PC-9 (cell line): ENCODE data around the gene GGACT. TPM values are rescaled to one million over a fixed set of nuclear protein-coding genes. Genes with fewer than 3 reads are reported as not detected.

Source experiments
- BruUV-seq: library from RNA; stranded (reverse); fragments of 400-500 nt; replicated peaks from 2 replicates; lab custom pipeline; 2021; lab: Mats Ljungman, UMichigan
- CTCF ChIA-PET: fragments of 300-600 bp; sonication (Branson Sonifier 250); formaldehyde crosslinking; loops from one replicate; lab custom pipeline; 2022; ENCODE audit warnings: antibody characterized with exemption; lab: Charles Lee
- POLR2A ChIA-PET: fragments of 300-600 bp; sonication (Branson Sonifier 250); formaldehyde crosslinking; loops from one replicate; lab custom pipeline; 2022; ENCODE audit warnings: antibody characterized with exemption; ENCODE audit not compliant: unreplicated experiment; lab: Charles Lee
- DNase-seq, 2 experiments: peaks; one replicate each; pipeline versions ENCODE4 v3.0.0 to v3.0.0-alpha.2; 2015 to 2022; ENCODE audit warnings: mixed read lengths in 1 of 2
- H2AFZ ChIP-seq: fragments of 200-600 bp; sonication (generic); 2 replicates; pipeline ENCODE4 v1.8.1; 2017; ENCODE audit warnings: antibody characterized with exemption
- H3F3A ChIP-seq: fragments of 200-600 bp; sonication (generic); 2 replicates; pipeline ENCODE4 v1.8.1; 2017; ENCODE audit warnings: antibody characterized with exemption, mild to moderate bottlenecking, low read depth; ENCODE audit not compliant: insufficient read depth
- H3K27ac ChIP-seq: fragments of 200-600 bp; sonication (generic); 2 replicates; pipeline ENCODE4 v1.6.1; 2016; ENCODE audit warnings: mixed run types
- H3K27me3 ChIP-seq: fragments of 200-600 bp; sonication (generic); 2 replicates; pipeline ENCODE4 v1.6.1; 2016; ENCODE audit warnings: low read depth, mixed run types; ENCODE audit not compliant: insufficient read depth
- H3K36me3 ChIP-seq: fragments of 200-600 bp; sonication (generic); 2 replicates; pipeline ENCODE4 v1.6.1; 2016; ENCODE audit warnings: low read depth, mixed run types
- H3K4me1 ChIP-seq: fragments of 200-600 bp; sonication (generic); replicated peaks from 2 replicates; pipeline ENCODE4 v1.6.1; 2016; ENCODE audit warnings: mixed run types; ENCODE audit not compliant: insufficient read depth
- H3K4me2 ChIP-seq: fragments of 200-600 bp; sonication (generic); 2 replicates; pipeline ENCODE4 v1.6.1; 2017; ENCODE audit warnings: mixed run types
- H3K4me3 ChIP-seq: fragments of 200-600 bp; sonication (generic); 2 replicates; pipeline ENCODE4 v1.6.1; 2016; ENCODE audit warnings: mixed run types
- H3K79me2 ChIP-seq: fragments of 200-600 bp; sonication (generic); 2 replicates; pipeline ENCODE4 v1.6.1; 2017; ENCODE audit warnings: low read depth, mixed run types
- H3K9me2 ChIP-seq: fragments of 200-600 bp; sonication (generic); 2 replicates; pipeline ENCODE4 v1.8.1; 2017; ENCODE audit warnings: mild to moderate bottlenecking; ENCODE audit not compliant: insufficient read depth
- H3K9me3 ChIP-seq: fragments of 200-600 bp; sonication (generic); 2 replicates; pipeline ENCODE4 v1.8.1; 2016; ENCODE audit warnings: low read depth; ENCODE audit not compliant: insufficient read depth
- H4K20me1 ChIP-seq: fragments of 200-600 bp; sonication (generic); 2 replicates; pipeline ENCODE4 v1.8.1; 2017; ENCODE audit not compliant: insufficient read depth
- CTCF ChIP-seq: fragments of 200-600 bp; sonication (generic); conservative IDR thresholded peaks from 2 replicates; pipeline ENCODE4 v1.6.1; 2017; ENCODE audit warnings: mixed run types, antibody characterized with exemption, mild to moderate bottlenecking, moderate library complexity
- EZH2 ChIP-seq: fragments of 200-600 bp; sonication (generic); IDR thresholded peaks from 2 replicates; pipeline ENCODE4 v1.8.0; 2017; ENCODE audit warnings: antibody characterized with exemption, low read depth
- intact Hi-C: fragments of 100-400 bp; cut with micrococcal nuclease; formaldehyde crosslinking; loops from one replicate; pipeline ENCODE4 v1.10.0; 2022; ENCODE audit not compliant: unreplicated experiment
- total RNA-seq: library from RNA; stranded (reverse); gene quantifications from 2 replicates; pipeline ENCODE4 v1.2.3, GENCODE V29; 2021

The GGACT gene
- total RNA-seq, 1 experiment from 2014 or later = 4.9 TPM

DNA sequence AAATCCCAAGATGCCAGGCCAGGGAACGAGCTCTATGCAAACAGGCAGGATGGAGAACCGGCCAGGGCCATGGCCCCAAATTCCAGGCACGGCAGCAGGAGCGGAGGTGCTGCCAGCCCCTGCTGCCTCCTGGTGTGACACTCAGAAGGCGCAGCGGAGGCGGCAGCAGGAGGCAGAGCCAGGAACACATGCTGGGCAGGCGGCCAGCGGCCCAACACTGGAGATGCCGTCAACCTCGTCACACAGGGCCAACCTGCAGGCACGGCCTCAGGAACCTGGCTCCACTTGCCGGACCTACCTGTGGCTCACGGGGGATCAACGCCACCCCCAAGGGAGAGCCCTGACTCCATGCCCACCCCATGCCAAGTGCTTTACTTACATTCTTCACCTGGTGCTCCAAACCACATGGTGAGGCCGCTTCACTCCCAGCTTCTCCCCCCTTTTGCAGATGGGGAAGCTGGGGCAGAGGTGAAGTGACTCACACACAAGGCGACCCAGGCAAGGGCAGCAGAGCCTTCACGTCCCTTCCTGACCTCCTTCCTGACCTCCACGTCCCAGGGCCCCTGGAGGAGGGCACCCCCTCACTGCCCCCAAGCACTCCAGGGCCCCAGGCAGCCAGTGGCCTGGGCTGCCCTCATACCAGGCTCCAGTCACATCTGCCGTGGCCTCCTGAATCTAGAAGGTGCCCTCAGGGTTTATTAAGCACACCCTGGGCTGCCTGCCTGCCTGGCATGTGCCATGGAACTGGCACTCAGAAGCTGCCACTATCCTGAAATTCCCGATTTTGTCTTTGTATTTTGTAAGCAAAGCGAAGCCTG, 43.5 kb downstream of the GGACT start:
- Histone ChIP-seq H3K4me2 (no peak overlapping the region), H3K9me2 (no peaks in the 10 kb centered on the region), H3K9me3 (no peaks in the 10 kb centered on the region), H4K20me1 (no peaks in the 10 kb centered on the region), H3K4me1 (no peaks in the 10 kb centered on the region), H3K27me3 (no peaks in the 10 kb centered on the region), H3K27ac (no peak overlapping the region), H3K4me3 (no peak overlapping the region), H3K79me2 (no peaks in the 10 kb centered on the region), H3F3A (no peaks in the 10 kb centered on the region), H2AFZ (no peak overlapping the region), H3K36me3 (no peaks in the 10 kb centered on the region)
- ChIA-PET POLR2A (no interaction called here), CTCF (interaction anchor here (0.5 kb wide), 1 partner anchor 21 kb away, joined by 11 read pairs; no protein-coding TSS in a partner anchor)
- BruUV-seq = no TSS peak
- DNase-seq = no peak
- TF ChIP-seq CTCF (no peak), EZH2 (no peak)
- intact Hi-C loops = no loop called here

DNA sequence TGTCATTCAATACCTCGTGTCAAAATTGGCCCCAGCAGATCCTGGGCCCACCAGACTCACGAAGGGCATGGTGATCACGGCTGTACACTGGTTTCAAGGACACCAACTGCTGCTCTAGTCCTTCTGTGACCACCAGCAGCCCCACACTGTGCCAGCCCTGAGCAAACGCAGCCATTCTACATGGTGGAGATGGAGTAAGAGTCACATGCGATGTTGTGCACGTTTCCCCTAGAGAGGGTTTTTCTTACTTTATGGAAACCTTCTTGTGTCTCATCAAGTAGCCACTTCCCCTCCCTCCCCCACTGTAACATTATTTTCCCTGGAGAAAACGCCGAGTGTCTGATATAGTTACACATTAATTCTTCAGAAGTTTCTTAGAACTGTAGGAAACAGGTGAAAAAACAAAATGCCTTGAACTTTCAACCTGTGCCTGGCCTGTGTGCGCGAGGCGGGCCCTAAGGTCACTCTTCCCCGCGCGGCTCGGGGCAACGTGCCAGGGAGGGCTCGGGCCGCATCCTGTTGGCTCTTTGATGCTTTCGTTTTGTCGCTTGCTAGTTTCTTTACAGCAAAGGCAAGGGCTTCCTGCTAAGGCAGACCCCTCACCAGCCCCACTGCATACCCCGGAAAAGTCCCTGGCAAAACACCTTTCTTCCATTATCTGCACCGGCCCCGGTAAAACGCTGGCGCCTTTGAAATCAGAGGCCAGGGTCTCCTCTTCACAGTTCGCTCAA, 44.6 kb downstream of the GGACT start:
- BruUV-seq = no TSS peak
- no peak overlapping the region for H3K4me2 ChIP-seq
- H2AFZ ChIP-seq = no peak overlapping the region
- H4K20me1 ChIP-seq = no peaks in the 10 kb centered on the region
- H3K36me3 ChIP-seq = no peaks in the 10 kb centered on the region
- DNase-seq = no peak
- H3K9me2 ChIP-seq = no peaks in the 10 kb centered on the region
- H3K27me3 ChIP-seq = no peaks in the 10 kb centered on the region
- no peaks in the 10 kb centered on the region for H3K79me2 ChIP-seq
- H3F3A ChIP-seq = no peaks in the 10 kb centered on the region
- H3K4me1 ChIP-seq = no peaks in the 10 kb centered on the region
- no peak overlapping the region for H3K27ac ChIP-seq
- TF ChIP-seq CTCF = no peak
- no peak for TF ChIP-seq EZH2
- intact Hi-C loops = no loop called here
- ChIA-PET POLR2A (no interaction called here), CTCF (no interaction called here)
- no peaks in the 10 kb centered on the region for H3K9me3 ChIP-seq
- H3K4me3 ChIP-seq = no peak overlapping the region

GRCh38 chr13:100542826-100543156, 45.8 kb downstream of the GGACT start:
- no peaks in the 10 kb centered on the region for H3K79me2 ChIP-seq
- no TSS peak for BruUV-seq
- intact Hi-C loops = no loop called here
- POLR2A ChIA-PET = no interaction called here
- no peaks in the 10 kb centered on the region for H3K9me3 ChIP-seq
- no peak overlapping the region for H2AFZ ChIP-seq
- TF ChIP-seq EZH2 (no peak), CTCF (peak; percentile 75)
- H3K4me2 ChIP-seq = peak overlapping the region; percentile 17; the same call in 1 of the 2 replicates
- no peaks in the 10 kb centered on the region for H4K20me1 ChIP-seq
- no peaks in the 10 kb centered on the region for H3K36me3 ChIP-seq
- no peak overlapping the region for H3K4me3 ChIP-seq
- no peaks in the 10 kb centered on the region for H3F3A ChIP-seq
- no peak overlapping the region for H3K27ac ChIP-seq
- H3K27me3 ChIP-seq = no peaks in the 10 kb centered on the region
- CTCF ChIA-PET = no interaction called here
- peak; percentile 4 to 66 for DNase-seq
- no peaks in the 10 kb centered on the region for H3K4me1 ChIP-seq
- no peaks in the 10 kb centered on the region for H3K9me2 ChIP-seq
